Endothelial cell of hepatic sinusoid (primary cell): ENCODE data around the gene CLEC12A.

Experiments used
- in situ Hi-C: cut with HindIII; loops from 2 replicates; pipeline ENCODE4 v1.10.0; 2017; ENCODE audit warnings: low sequenced_read_pairs

CLEC12A gene

GRCh38 chr12:10031321-10031720, 60.1 kb downstream of the CLEC12A start:
- in situ Hi-C loops, result no loop called here

GRCh38 chr12:10031771-10032175, 60.6 kb downstream of the CLEC12A start:
- in situ Hi-C loops, result no loop called here

GRCh38 chr12:10033783-10034545, 62.8 kb downstream of the CLEC12A start:
- in situ Hi-C loops, result no loop called here
